GM18499 (cell line): ENCODE results near the gene ZNF37A.
"Not testable (repeated sequence)": the region's sequence is repeated elsewhere in the genome, so short reads cannot be mapped to it uniquely, and the experiment has no call there.

Source experiments
- ATAC-seq: cut with Tn5 transposase; IDR thresholded peaks from one replicate; pipeline ENCODE4 v1.9.1; 2021; ENCODE audit warnings: moderate number of reproducible peaks; ENCODE audit not compliant: insufficient read depth, unreplicated experiment

ZNF37A gene

DNA sequence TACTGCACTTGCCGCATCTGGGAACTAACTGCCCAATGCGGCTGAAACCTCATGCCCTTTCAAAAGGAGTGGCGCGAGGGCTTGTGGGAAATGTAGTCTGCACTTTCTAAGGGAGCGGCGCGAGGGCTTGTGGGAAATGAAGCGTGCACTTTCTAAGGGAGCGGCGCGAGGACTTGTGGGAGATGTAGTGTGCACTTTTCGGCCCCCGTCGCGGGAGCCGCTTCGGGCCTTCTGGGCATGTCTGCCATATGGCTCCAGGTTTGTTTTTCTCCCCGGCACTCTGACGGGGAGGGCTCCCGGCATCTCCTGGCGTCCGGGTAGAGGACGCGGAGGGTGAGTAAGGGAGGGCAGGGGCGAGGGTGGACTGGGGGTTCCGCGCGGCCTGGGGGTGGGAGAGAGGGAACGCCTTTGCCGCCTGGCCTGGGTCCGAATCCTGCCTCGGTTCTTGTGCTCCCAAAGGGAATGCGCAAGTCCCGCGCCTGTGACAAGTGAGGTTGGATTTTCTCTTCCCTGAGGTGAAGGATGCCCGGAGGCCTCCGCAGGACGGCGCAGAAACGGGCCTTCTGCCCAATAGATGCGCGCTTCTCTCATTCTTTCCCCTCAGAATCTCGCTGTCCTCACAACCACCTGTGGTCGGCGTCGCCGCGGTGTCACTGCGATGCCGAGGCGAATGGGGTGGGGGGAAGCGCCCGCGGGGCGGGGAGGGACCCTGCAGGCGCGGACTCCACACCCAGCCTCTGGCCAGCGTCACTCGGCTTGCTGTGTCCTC, at the start of gene ZNF37A:
Gene ZNF37A (plus strand): TSS at position 180 of the 769 bp plus-strand sequence. CDS start 2,281 bp downstream, outside the sequence.
- ATAC-seq: peak; percentile 98

DNA sequence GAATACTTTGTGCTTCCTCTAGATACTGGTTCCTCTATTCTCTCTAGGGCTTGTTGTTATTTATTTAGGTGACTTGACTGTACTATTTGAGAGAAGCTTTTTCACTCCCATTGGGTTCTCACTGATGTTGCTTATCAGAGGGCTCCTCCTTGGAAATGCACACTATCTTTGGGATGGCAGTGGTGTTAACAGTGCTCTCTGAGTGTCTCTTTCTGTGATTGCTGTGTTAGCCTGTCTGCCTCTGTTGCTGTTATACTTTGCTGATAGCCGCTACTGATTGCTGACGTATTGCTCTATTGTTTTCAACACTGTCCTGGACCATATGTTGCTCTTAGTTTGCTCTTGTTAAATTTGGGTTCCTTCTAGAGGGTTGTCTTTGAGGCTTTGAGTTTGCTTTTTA, 49.0 kb upstream of the ZNF37A start:
- ATAC-seq: no peak

DNA sequence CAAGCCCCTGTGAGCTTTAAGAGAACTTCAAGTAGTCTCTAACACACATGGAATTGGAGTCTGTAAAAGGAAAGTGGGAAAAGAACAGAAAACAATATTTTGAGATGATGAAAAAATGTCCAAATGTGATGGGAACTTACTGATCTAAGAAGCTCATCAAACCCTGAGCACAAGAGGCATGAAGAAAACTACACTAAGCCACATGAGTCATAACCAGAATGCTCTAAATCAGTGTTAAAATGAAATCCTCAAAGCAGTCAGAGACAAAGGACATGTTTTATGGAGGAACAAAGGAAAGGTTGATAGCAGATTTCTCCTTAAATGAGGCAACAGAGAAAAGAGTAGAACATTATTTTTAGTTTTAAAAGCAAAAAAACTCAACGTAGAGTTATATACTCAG, 46.5 kb upstream of the ZNF37A start:
- ATAC-seq: peak; percentile 75

DNA sequence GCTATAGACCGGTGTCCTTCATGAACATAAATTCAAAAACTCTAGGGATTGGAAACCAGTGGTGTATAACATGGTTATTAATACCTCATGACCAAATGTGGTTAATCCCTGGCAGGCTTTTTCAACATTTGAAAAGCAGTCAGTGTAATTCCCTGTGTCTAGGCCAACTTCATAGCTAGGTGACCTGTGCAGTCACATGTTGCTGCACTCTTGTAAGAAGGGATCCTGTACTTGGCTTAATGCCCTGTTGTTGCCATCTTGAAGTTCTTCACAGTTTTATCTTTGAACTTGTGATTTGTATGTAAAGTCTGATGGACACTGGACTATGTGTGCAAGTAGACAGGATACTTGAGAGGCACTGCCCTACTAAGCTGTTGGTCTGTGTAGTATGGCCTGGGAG, 43.9 kb upstream of the ZNF37A start:
- no peak for ATAC-seq

DNA sequence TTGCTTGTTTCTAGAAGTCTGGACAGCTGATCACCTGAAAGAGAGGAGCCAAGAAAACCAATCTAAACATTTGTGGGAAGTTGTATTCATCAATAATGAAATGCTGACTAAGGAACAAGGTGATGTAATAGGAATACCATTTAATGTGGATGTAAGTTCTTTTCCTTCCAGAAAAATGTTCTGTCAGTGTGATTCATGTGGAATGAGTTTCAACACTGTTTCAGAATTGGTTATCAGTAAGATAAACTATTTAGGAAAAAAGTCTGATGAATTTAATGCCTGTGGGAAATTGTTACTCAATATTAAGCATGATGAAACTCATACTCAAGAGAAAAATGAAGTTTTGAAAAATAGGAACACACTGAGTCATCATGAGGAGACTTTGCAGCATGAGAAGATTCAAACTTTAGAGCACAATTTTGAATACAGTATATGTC, 39.8 kb upstream of the ZNF37A start:
- no peak for ATAC-seq

DNA sequence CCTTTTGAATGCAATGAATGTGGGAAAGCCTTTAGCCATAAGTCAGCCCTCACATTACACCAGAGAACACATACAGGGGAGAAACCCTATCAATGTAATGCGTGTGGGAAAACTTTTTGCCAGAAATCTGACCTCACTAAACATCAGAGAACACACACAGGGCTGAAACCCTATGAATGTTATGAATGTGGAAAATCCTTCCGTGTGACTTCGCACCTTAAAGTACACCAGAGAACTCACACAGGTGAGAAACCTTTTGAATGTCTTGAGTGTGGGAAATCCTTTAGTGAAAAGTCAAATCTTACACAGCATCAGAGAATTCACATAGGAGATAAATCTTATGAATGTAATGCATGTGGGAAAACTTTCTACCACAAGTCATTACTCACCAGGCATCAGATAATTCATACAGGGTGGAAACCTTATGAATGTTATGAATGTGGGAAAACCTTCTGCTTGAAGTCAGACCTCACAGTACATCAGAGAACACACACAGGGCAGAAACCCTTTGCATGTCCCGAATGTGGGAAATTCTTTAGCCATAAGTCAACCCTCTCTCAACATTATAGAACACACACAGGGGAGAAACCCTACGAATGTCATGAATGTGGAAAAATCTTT, 38.8 kb upstream of the ZNF37A start:
- not testable (repeated sequence) for ATAC-seq

DNA sequence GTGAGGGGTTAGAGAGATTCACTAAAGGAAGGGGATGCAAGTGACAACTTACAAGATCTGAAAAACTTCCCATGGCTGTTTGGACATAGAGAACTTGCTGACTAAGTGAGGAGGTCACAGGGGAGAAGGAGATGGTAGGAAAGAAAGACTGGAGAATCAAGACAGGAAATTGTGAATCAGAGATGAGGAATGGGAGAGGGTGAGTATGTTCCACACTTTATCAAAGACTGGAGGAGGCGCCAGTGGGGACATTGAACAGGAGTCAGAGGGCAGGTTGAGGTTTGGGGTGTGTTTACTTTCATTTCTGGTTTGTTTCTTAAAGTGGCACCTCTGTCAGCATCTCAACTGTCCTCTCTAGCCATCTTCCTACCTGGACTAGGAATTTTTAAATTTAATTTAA, 24.5 kb upstream of the ZNF37A start:
- ATAC-seq: not testable (repeated sequence)

DNA sequence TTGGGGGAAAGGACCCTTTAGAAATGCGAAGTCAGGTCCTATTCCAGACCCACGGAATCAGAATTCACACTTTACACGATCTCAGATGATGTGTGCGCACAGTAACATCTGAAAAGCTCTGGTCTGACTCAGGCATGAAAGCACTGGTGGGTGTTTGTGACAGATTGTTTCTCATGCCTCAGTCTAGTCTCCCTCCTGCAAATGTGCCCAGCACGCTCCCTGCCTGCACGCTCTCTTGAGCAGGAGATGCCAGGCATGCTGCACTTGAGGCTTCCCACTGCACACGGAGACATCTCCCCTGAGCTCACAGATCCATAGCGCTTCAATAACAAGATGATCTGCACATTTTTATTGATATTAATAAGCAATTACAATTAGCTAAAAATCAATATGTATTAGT, 23.6 kb upstream of the ZNF37A start:
- no peak for ATAC-seq

DNA sequence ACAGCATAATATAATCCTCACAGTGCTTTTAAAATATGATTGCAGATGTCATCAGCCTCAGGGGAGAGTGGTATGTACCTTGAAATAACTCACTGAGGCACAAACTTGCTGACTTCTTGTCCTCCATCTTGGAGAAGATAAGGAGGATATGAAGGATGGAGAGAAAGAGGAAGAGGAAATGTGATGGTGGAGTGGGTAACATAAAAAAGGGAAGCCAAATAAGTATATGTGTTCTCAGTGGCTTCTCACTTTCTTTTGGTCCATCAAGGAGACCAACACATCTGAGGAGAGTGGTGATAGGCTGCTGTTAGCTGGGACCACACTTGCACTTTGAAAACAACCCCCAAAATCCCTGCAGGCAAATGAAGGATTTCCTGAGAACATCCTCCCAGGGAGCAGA, 21.6 kb upstream of the ZNF37A start:
- no peak for ATAC-seq

DNA sequence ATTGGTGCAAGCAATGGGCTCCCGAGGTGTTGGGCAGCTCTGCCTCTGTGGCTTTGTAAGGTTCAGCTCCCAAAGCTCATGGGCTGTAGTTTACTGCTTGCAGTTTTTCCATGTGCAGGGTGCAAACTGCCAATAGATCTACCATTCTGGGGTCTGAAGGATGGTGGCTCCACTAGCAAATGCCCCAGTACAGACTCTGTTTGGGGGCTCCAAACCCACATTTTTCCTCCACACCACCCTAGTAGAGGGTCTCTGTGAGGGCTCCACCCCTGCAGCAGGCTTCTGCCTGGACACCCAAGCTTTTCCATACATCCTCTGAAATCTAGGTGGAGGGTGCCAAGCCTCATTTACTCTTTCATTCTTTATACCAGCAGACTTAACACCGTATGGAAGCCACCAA, 17.4 kb upstream of the ZNF37A start:
- no peak for ATAC-seq

DNA sequence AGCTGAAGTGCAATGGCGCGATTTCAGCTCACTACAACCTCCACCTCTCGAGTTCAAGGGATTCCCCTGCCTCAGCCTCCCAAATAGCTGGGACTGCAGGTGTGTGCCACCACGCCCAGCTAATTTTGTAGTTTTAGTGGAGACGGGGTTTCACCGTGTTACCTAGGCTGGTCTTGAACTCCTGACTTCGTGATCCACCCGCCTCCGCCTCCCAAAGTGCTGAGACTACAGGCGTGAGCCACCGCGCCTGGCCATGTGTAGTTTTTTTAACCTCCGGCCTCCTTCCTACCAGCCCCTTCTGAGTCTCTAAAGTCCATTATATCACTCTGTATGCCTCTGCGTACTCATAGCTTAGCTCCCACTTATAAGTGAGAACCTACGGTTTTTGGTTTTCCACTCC, 819 bp upstream of the ZNF37A start:
- ATAC-seq: not testable (repeated sequence)

DNA sequence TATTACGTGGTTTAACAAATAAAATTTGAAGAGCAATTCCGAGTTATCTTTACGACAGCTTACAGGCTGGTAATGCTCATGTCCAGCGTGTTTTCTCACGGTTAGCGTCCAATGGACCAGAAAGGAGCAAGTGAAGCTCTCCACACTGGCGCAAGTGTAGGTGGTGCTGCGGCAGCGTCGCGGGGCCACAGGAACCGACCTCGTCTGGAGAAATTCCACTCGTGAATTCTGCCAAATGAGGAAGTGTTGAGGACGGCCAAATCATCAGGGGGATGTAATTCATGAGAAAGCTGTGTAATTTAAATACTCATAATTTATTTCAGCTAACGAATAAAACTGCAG, 350 bp upstream of the ZNF37A start:
- ATAC-seq: peak; percentile 2

DNA sequence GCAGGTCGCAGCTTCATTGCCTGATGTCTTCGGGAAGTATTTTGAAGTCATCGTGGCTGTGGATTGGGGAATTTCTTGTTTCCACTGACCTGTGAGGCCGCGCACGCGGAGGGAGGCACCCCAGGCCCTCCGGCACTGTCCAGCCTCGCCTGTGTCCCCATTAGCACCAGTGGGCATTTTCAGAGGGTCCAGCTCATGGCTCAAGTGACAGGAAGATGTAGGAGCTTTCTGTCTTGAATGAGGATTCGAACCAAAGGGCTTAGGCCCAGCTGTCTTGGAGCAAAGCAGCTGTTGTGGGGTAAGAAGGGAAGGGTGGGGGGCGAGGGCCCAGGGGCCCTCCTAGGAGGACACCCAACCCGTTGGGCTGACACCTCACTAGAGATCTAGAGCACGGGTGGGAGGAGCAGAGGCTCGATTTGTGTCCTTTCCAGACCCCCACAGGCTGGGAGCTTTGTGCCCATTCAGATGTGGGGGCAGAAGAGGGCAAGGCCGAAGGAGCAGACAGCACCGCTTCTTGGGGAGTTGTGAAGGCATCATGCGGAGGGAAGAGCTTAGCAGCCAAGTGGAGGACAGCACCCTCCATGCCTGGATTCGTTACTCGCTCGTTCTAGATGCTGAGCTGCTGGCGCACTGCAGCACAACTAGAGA, 914 bp downstream of the ZNF37A start:
- ATAC-seq: no peak

DNA sequence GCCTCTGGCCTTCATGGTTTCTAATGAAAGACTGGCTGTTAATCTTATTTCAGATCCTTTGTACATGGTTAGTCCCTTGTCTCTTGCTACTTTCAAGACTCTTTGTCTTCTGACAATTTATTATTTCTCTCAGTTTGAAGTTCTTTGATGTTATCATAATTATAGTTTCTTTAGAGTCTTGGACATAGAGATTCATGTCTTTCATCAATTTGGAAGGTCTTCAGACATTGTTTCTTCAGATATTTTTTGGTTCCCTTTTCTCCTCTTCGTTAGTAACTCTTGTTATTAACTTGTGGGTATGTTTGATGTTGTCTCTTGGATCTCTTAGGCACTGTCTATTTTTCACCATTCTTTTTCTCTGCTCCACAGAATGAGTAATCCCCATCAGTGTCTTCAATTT, 8.7 kb downstream of the ZNF37A start:
- ATAC-seq: no peak

DNA sequence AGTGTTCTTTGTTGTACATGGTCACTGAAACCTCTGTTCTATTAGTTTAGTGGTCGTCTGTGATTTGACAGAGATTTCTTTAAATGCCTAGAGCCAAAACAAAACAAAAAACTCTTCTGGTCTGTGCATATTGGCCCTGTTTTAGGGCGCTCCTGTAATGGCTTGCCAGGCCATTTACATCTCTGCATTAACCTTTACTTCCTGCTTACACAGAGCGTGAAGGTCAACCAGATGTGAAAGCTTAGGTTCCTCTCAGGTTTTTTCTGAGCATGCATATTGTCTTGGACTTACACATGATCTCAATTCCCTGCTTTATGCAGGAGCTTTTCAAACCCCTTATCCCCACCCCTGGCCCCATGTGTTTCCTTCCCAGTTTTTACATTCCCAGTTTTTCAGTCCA, 9.6 kb downstream of the ZNF37A start:
- no peak for ATAC-seq

DNA sequence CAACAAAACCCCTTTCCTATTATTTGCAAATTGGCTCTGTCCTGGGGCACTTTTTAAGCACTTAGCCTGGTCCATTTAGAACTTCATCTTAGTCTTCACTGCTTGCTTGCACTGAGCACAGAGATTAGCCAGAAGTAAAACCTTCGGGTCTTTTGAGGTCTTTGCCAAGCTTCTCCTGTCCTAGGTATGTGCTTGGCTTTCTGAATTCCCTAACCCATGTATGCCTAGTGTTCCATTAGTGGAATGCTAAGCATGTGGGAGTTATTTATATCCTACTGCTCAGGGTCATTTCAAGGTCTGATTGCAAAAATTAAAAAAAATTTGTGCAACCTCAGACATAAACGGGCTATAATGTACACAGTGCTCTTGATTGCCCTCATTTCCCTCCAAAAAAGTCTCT, 18.0 kb downstream of the ZNF37A start:
- ATAC-seq: no peak

DNA sequence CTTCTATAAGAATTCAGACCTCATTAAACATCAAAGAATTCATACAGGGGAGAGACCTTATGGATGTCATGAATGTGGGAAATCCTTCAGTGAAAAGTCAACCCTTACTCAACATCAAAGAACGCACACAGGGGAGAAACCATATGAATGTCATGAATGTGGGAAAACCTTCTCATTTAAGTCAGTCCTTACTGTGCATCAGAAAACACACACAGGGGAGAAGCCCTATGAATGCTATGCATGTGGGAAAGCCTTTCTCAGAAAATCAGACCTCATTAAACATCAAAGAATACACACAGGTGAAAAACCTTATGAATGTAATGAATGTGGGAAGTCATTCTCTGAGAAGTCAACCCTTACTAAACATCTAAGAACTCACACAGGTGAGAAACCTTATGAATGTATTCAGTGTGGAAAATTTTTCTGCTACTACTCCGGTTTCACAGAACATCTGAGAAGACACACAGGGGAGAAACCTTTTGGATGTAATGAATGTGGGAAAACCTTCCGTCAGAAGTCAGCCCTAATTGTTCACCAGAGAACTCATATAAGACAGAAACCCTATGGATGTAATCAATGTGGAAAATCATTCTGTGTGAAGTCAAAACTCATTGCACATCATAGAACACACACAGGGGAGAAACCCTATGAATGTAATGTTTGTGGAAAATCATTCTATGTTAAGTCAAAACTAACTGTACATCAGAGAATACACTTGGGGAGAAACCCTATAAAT, 24.1 kb downstream of the ZNF37A start:
- ATAC-seq: no peak

DNA sequence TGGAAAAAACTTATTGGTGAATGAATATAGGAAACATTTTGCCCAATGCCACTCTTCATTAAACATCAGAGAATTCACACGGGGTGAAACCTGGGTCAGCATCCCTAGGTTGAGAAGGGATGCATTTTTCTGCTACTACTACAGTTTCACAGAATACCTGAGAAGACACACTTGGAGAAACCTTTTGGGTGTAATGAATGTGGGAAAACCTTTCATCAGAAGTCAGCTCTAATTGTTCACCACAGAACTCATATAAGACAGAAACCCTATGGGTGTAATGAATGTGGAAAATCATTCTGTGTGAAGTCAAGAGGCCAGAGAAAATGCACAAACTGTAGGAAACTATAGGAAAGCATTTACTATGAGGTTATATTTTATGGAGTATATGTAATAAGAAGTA, 24.9 kb downstream of the ZNF37A start:
- ATAC-seq: no peak

DNA sequence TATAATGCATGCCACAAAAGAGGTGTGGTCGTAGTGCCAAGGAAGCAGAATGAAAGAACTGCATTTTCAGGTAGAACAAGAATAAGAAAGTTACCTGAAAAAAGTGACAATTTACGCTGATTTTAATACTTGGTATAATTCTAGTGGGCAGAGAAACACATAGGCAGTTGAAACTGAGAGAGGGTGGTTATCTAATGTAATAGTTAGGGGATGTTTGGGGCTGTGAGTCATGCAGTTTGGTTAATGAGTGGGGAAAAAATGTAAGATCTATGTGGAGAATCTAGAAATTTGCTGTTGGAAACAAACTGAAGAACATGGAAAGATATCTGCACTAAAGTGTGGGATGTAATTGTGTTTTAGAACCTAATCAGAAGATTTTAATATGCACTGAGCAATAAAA, 33.7 kb downstream of the ZNF37A start:
- ATAC-seq: no peak

DNA sequence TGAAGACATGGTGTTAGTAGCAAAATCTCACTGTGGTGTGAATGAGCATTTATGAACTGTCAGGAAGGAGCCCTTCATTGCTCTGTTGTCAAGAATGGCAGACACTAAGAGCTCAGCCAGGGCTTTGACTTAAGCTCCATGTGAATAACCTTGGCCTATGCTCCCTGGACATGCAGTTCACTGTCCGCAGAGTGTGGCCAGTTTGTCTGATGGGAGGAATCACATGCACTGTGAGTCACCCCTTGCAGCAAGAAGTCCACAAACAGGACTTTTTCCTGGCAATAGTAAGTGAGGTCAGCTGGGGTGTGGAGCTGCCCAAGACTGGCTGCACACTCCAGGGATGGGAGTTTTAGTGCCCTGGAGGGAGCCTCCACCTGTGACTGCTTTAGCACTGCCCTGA, 49.5 kb downstream of the ZNF37A start:
- ATAC-seq: no peak
